ENCODE results near the gene TNS3.

DNA sequence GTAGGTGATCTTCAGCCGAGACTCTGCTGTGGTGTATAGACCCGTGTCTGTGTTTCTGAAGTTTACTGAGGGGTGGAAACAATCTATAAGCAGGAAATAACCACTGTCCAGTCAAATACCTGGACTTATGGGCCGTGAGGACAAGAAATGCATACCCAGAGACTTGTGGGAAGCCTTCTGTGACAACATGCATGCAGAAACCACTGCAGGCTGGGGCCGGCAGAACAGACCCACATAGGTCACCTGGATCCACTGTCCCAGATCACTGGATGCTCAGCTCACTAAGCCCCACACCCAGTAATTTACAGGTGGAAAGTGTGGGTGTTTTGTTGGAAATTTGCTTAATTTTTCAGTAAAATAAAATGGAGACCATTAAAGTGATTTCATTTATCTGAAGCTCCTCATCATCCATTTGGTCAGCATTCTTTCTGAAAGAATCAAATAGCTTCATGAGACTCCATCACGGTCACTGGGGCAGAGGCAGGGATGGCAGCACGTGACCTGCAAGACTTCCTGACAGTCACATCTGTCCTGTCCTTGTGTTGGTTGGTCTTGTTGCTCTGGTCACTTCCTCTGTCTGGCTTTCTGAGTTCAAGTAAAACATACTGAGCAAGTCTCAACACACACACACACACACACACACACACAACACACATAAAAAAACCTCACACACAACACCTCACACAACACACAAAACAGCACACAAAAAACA is 108.3 kb downstream of the TNS3 start:
- TF ChIP-seq, protein P1, sequence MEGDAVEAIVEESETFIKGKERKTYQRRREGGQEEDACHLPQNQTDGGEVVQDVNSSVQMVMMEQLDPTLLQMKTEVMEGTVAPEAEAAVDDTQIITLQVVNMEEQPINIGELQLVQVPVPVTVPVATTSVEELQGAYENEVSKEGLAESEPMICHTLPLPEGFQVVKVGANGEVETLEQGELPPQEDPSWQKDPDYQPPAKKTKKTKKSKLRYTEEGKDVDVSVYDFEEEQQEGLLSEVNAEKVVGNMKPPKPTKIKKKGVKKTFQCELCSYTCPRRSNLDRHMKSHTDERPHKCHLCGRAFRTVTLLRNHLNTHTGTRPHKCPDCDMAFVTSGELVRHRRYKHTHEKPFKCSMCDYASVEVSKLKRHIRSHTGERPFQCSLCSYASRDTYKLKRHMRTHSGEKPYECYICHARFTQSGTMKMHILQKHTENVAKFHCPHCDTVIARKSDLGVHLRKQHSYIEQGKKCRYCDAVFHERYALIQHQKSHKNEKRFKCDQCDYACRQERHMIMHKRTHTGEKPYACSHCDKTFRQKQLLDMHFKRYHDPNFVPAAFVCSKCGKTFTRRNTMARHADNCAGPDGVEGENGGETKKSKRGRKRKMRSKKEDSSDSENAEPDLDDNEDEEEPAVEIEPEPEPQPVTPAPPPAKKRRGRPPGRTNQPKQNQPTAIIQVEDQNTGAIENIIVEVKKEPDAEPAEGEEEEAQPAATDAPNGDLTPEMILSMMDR (IDR thresholded peaks at IDR 0.05): no peak
- TF ChIP-seq, protein P2, sequence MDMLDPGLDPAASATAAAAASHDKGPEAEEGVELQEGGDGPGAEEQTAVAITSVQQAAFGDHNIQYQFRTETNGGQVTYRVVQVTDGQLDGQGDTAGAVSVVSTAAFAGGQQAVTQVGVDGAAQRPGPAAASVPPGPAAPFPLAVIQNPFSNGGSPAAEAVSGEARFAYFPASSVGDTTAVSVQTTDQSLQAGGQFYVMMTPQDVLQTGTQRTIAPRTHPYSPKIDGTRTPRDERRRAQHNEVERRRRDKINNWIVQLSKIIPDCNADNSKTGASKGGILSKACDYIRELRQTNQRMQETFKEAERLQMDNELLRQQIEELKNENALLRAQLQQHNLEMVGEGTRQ (IDR thresholded peaks at IDR 0.05; ENCODE audit: borderline replicate concordance, low read depth, low read length): no peak
- TF ChIP-seq TAF1 (IDR thresholded peaks at IDR 0.05; ENCODE audit: borderline replicate concordance, low read depth, low read length): no peak
- no peak for TF ChIP-seq GABPA (IDR thresholded peaks at IDR 0.05; ENCODE audit: low read depth)
- TF ChIP-seq, protein P3, sequence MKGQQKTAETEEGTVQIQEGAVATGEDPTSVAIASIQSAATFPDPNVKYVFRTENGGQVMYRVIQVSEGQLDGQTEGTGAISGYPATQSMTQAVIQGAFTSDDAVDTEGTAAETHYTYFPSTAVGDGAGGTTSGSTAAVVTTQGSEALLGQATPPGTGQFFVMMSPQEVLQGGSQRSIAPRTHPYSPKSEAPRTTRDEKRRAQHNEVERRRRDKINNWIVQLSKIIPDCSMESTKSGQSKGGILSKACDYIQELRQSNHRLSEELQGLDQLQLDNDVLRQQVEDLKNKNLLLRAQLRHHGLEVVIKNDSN (IDR thresholded peaks at IDR 0.05; ENCODE audit: borderline replicate concordance, low read depth): no peak
- TF ChIP-seq EP300 (IDR thresholded peaks at IDR 0.05; ENCODE audit: borderline replicate concordance in 1 of 2, low read depth in 1 of 2, low read length in 1 of 2): no peak

All from SK-N-SH (cell line).